ENCODE measurements around the gene CFHR5. TPM values are rescaled to one million over a fixed set of nuclear protein-coding genes. Genes with fewer than 3 reads are reported as not detected.
"Not testable (repeated sequence)": the region's sequence is repeated elsewhere in the genome, so short reads cannot be mapped to it uniquely, and the experiment has no call there.

CFHR5 gene
- total RNA-seq, 2 experiments from 2014 or later: not detected

GRCh38 chr1:196980859-196981258, 3.5 kb downstream of the CFHR5 start:
- ATAC-seq (ENCODE audit: poor library complexity): no peak

GRCh38 chr1:196982247-196982646, 4.9 kb downstream of the CFHR5 start:
- H3K27ac ChIP-seq (ENCODE audit: low read depth in 1 of 2, low read length in 2 of 2); H3K36me3 Mint-ChIP-seq (ENCODE audit: low read depth); DNase-seq; ATAC-seq (ENCODE audit: poor library complexity); H3K4me1 Mint-ChIP-seq (ENCODE audit: low read depth); H3K4me1 ChIP-seq (ENCODE audit: insufficient read depth, low read length); H3K9me3 ChIP-seq (ENCODE audit: control insufficient read depth in 1 of 2, insufficient read depth in 1 of 2, low read length in 2 of 2); CTCF ChIA-PET; H3K27me3 ChIP-seq (ENCODE audit: control insufficient read depth in 1 of 2, insufficient read depth in 2 of 2, low read length in 2 of 2); H3K36me3 ChIP-seq (ENCODE audit: insufficient read depth, low read length); H3K27ac Mint-ChIP-seq; POLR2A ChIA-PET; H3K4me3 Mint-ChIP-seq; intact Hi-C loops (cut with DNase I, micrococcal nuclease); H3K27me3 Mint-ChIP-seq; H3K4me3 ChIP-seq (ENCODE audit: low read length); H3K9me3 Mint-ChIP-seq: not testable (repeated sequence)

More at GRCh38 chr1:196980859-196981258, 3.5 kb downstream of the CFHR5 start:
- ChIA-PET POLR2A (no interaction called here), CTCF (no interaction called here)
- Histone ChIP-seq H3K27ac (ENCODE audit: low read depth in 1 of 2, low read length in 2 of 2) (no peak overlapping the region), H3K4me1 (ENCODE audit: insufficient read depth, low read length) (no peaks in the 10 kb centered on the region), H3K36me3 (ENCODE audit: insufficient read depth, low read length) (no peaks in the 10 kb centered on the region), H3K4me3 (ENCODE audit: low read length) (no peak overlapping the region), H3K27me3 (ENCODE audit: control insufficient read depth in 1 of 2, insufficient read depth in 2 of 2, low read length in 2 of 2) (no peaks in the 10 kb centered on the region), H3K9me3 (ENCODE audit: control insufficient read depth in 1 of 2, insufficient read depth in 1 of 2, low read length in 2 of 2) (no peaks in the 10 kb centered on the region)
- H3K4me1 Mint-ChIP-seq (ENCODE audit: low read depth): no peaks in the 10 kb centered on the region
- no peak for TF ChIP-seq CTCF (IDR thresholded peaks at IDR 0.05)
- no peaks in the 10 kb centered on the region for H3K9me3 Mint-ChIP-seq
- H3K27me3 Mint-ChIP-seq: no peaks in the 10 kb centered on the region
- intact Hi-C loops (cut with DNase I, micrococcal nuclease): no loop called here
- H3K4me3 Mint-ChIP-seq: no peak overlapping the region
- no peak for DNase-seq
- H3K27ac Mint-ChIP-seq: no peak overlapping the region
- H3K36me3 Mint-ChIP-seq (ENCODE audit: low read depth): no peaks in the 10 kb centered on the region

- H3K9me3 Mint-ChIP-seq; H3K36me3 ChIP-seq (ENCODE audit: insufficient read depth, low read length); H3K27ac ChIP-seq (ENCODE audit: low read depth in 1 of 2, low read length in 2 of 2); H3K4me1 Mint-ChIP-seq (ENCODE audit: low read depth); H3K36me3 Mint-ChIP-seq (ENCODE audit: low read depth); H3K9me3 ChIP-seq (ENCODE audit: control insufficient read depth in 1 of 2, insufficient read depth in 1 of 2, low read length in 2 of 2); H3K27me3 Mint-ChIP-seq; H3K4me3 ChIP-seq (ENCODE audit: low read length); H3K4me3 Mint-ChIP-seq; CTCF ChIA-PET; POLR2A ChIA-PET; intact Hi-C loops (cut with DNase I, micrococcal nuclease); H3K27me3 ChIP-seq (ENCODE audit: control insufficient read depth in 1 of 2, insufficient read depth in 2 of 2, low read length in 2 of 2); DNase-seq; ATAC-seq (ENCODE audit: poor library complexity); H3K27ac Mint-ChIP-seq; H3K4me1 ChIP-seq (ENCODE audit: insufficient read depth, low read length): not testable (repeated sequence)
Observed at GRCh38 chr1:196991919-196992651, 14.7 kb downstream of the CFHR5 start.

- DNase-seq: no peak
- Mint-ChIP-seq H3K27me3 (no peaks in the 10 kb centered on the region), H3K9me3 (no peaks in the 10 kb centered on the region), H3K27ac (no peak overlapping the region), H3K4me3 (no peak overlapping the region), H3K36me3 (ENCODE audit: low read depth) (no peaks in the 10 kb centered on the region), H3K4me1 (ENCODE audit: low read depth) (no peaks in the 10 kb centered on the region)
- intact Hi-C loops (cut with DNase I, micrococcal nuclease): no loop called here
- no peak overlapping the region for H3K27ac ChIP-seq (ENCODE audit: low read depth in 1 of 2, low read length in 2 of 2)
- no peaks in the 10 kb centered on the region for H3K4me1 ChIP-seq (ENCODE audit: insufficient read depth, low read length)
- no peaks in the 10 kb centered on the region for H3K36me3 ChIP-seq (ENCODE audit: insufficient read depth, low read length)
- TF ChIP-seq CTCF (IDR thresholded peaks at IDR 0.05): no peak
- H3K27me3 ChIP-seq (ENCODE audit: control insufficient read depth in 1 of 2, insufficient read depth in 2 of 2, low read length in 2 of 2): no peaks in the 10 kb centered on the region
- ChIA-PET CTCF (no interaction called here), POLR2A (no interaction called here)
- H3K4me3 ChIP-seq (ENCODE audit: low read length): no peak overlapping the region
- H3K9me3 ChIP-seq (ENCODE audit: control insufficient read depth in 1 of 2, insufficient read depth in 1 of 2, low read length in 2 of 2): no peaks in the 10 kb centered on the region
- ATAC-seq (ENCODE audit: poor library complexity): no peak
Observed at GRCh38 chr1:196993916-196994315, 16.6 kb downstream of the CFHR5 start.

All from CD4-positive, alpha-beta T cell (primary cell).